Measurements from ENCODE around the gene EGFL7. TPM values are rescaled to one million over a fixed set of nuclear protein-coding genes. Genes with fewer than 3 reads are reported as not detected.

The EGFL7 gene
- total and polyA plus RNA-seq, 4 donors: 128 to 379 (median 226) TPM

DNA sequence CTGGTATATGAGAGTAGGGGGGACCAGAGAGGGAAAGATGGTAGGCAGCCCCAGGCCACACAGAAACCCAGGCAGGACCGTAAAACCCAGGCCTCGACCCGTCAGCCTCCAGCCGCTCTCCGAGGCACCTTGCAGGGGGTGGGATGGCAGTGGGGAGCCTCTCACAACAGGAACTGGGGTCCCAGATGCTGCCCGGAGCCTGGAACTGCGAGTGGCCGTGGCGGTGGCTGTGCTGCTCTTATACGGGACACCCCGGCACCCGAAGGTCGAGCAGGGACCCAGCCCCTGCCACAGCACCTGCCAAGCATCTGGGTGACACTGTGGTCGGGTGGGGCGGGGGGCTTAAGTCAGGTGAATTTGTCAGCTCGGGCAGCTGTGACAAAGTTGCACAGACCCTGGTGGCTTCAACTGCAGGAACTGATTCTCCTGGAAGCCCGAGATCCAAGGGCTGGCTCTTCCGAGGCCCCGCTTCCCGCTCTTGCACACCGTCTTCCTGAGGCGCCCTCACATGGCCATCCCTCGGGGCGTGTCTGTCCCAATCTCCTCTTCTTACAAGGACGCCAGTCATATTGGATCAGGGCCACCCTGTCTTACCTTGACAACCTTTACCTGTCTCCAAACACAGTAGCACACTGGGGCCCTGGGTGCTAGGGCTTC lies 47.6 kb upstream of the EGFL7 start:
- peaks cover 2 to 19% (median 11%) of the 10 kb centered on the region in 5 donors for H3K4me1 ChIP-seq (ENCODE audit: control insufficient read depth in 5 of 5, insufficient read depth in 5 of 5, low read length in 5 of 5)
- WGBS, 2 donors: 76 to 84% methylated on average over 25 of the region's 25 CpGs
- H3K36me3 ChIP-seq (ENCODE audit: control insufficient read depth in 4 of 4, insufficient read depth in 4 of 4, low read length in 4 of 4): no peaks in the 10 kb centered on the region
- H3K4me3 ChIP-seq: no peak overlapping the region
- DNase-seq: no peak
- no peak overlapping the region for H3K9ac ChIP-seq (ENCODE audit: insufficient read depth in 1 of 2, low read length in 2 of 2)
- no peak for ATAC-seq (ENCODE audit: insufficient read depth, low FRiP score)
- no peaks in the 10 kb centered on the region for H3K27me3 ChIP-seq (ENCODE audit: control insufficient read depth in 3 of 3, insufficient read depth in 3 of 3, low read length in 2 of 3)
- H3K9me3 ChIP-seq (ENCODE audit: control insufficient read depth in 4 of 4, insufficient read depth in 3 of 4, low read length in 3 of 4): no peaks in the 10 kb centered on the region
- peak overlapping the region; percentile 71 to 76 for H3K27ac ChIP-seq (ENCODE audit: low read depth in 1 of 2, low read length in 1 of 2)
- TF ChIP-seq CTCF (IDR thresholded peaks at IDR 0.05; ENCODE audit: control extremely low read depth, extremely low read depth): no peak

- H3K9ac ChIP-seq (ENCODE audit: insufficient read depth in 1 of 2, low read length in 2 of 2): no peak overlapping the region
- H3K36me3 ChIP-seq (ENCODE audit: control insufficient read depth in 4 of 4, insufficient read depth in 4 of 4, low read length in 4 of 4): no peaks in the 10 kb centered on the region
- H3K9me3 ChIP-seq (ENCODE audit: control insufficient read depth in 4 of 4, insufficient read depth in 3 of 4, low read length in 3 of 4): no peaks in the 10 kb centered on the region
- TF ChIP-seq CTCF (IDR thresholded peaks at IDR 0.05; ENCODE audit: control extremely low read depth, extremely low read depth): no peak
- peak overlapping the region in 1 of 2 donors; percentile 24 for H3K27ac ChIP-seq (ENCODE audit: low read depth in 1 of 2, low read length in 1 of 2)
- no peak overlapping the region for H3K4me3 ChIP-seq
- H3K4me1 ChIP-seq (ENCODE audit: control insufficient read depth in 5 of 5, insufficient read depth in 5 of 5, low read length in 5 of 5): peaks cover 2 to 26% (median 18%) of the 10 kb centered on the region in 5 donors
- H3K27me3 ChIP-seq (ENCODE audit: control insufficient read depth in 3 of 3, insufficient read depth in 3 of 3, low read length in 2 of 3): no peaks in the 10 kb centered on the region
- DNase-seq: no peak
- ATAC-seq (ENCODE audit: insufficient read depth, low FRiP score): no peak
- WGBS, 2 donors: 81 to 86% methylated on average over 17 of the region's 17 CpGs
These were observed 46.9 kb upstream of the EGFL7 start for GRCh38 chr9:136615631-136616306.

DNA sequence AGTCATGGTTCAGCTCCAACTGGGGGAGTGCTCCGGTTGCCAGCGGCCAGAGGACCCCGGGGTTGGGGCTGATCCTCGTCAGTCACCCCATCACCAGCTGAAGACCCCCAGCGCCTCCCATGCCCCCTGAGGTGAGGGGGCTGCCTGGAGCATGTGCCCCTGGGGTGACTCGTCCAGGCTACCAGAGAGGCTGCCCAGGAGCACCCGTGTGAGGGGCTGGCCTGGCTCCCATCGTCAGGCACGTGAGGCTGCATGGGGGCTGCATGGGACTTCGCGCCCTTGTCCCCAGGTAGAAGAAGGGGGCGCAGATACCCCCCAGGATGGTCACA lies 46.4 kb upstream of the EGFL7 start:
- Histone ChIP-seq H3K36me3 (ENCODE audit: control insufficient read depth in 4 of 4, insufficient read depth in 4 of 4, low read length in 4 of 4) (no peaks in the 10 kb centered on the region), H3K4me1 (ENCODE audit: control insufficient read depth in 5 of 5, insufficient read depth in 5 of 5, low read length in 5 of 5) (peaks cover 2 to 31% (median 18%) of the 10 kb centered on the region in 5 donors), H3K9ac (ENCODE audit: insufficient read depth in 1 of 2, low read length in 2 of 2) (no peak overlapping the region), H3K27me3 (ENCODE audit: control insufficient read depth in 3 of 3, insufficient read depth in 3 of 3, low read length in 2 of 3) (no peaks in the 10 kb centered on the region), H3K9me3 (ENCODE audit: control insufficient read depth in 4 of 4, insufficient read depth in 3 of 4, low read length in 3 of 4) (no peaks in the 10 kb centered on the region), H3K27ac (ENCODE audit: low read depth in 1 of 2, low read length in 1 of 2) (peak overlapping the region in 1 of 2 donors; percentile 2), H3K4me3 (no peak overlapping the region)
- DNase-seq (no peak), ATAC-seq (ENCODE audit: insufficient read depth, low FRiP score) (no peak)
- whole genome bisulfite sequencing, 2 donors: 88 to 89% methylated on average over 9 to 12 of the region's 12 CpGs
- no peak for TF ChIP-seq CTCF (IDR thresholded peaks at IDR 0.05; ENCODE audit: control extremely low read depth, extremely low read depth)
